Ascending aorta (tissue), 2 donors: ENCODE data around the gene PDSS2. TPM values are rescaled to one million over a fixed set of nuclear protein-coding genes. Genes with fewer than 3 reads are reported as not detected.
"Not testable (repeated sequence)": the region's sequence is repeated elsewhere in the genome, so short reads cannot be mapped to it uniquely, and the experiment has no call there.

Experiments used
- DNase-seq, 2 donors: peaks; one replicate each; pipeline ENCODE4 v3.0.0-alpha.2; 2019; ENCODE audit warnings: low spot score in 2 of 2
- H3K27ac ChIP-seq, 2 donors: fragments of 200-600 bp; sonication (generic); one replicate each; pipeline ENCODE4 v1.5.1; 2016 to 2017; ENCODE audit warnings: mild to moderate bottlenecking in 1 of 2
- H3K27me3 ChIP-seq: fragments of 200-600 bp; sonication (generic); one replicate; pipeline ENCODE4 v1.5.1; 2017
- H3K36me3 ChIP-seq, 2 donors: fragments of 200-600 bp; sonication (generic); one replicate each; pipeline ENCODE4 v1.5.1; 2016
- H3K4me1 ChIP-seq, 2 donors: fragments of 200-600 bp; sonication (generic); one replicate each; pipeline ENCODE4 v1.5.1; 2016 to 2017; ENCODE audit warnings: mild to moderate bottlenecking in 1 of 2
- H3K4me3 ChIP-seq, 2 donors: fragments of 200-600 bp; sonication (generic); one replicate each; pipeline ENCODE4 v1.5.1; 2016 to 2017; ENCODE audit warnings: mild to moderate bottlenecking in 1 of 2
- H3K9me3 ChIP-seq, 2 donors: fragments of 200-600 bp; sonication (generic); one replicate each; pipeline ENCODE4 v1.5.1; 2016
- intact Hi-C: fragments of 100-400 bp; cut with DNase I; formaldehyde crosslinking; loops from one replicate; pipeline ENCODE4 v1.15.1; 2023
- total RNA-seq: library from RNA; depleted of rRNA; stranded (reverse); fragments of >200 nt; gene quantifications from one replicate; pipeline ENCODE4 v1.1.0, GENCODE V29; 2016
- TF ChIP-seq, protein P1 (sequence below), 3 experiments: fragments of 200-600 bp in 2 of 3; fragments of 450-650 bp in 1 of 3; sonication (generic) in 2 of 3; IDR thresholded peaks; one replicate each; pipeline ENCODE4 v1.5.1; 2016 to 2019; ENCODE audit warnings: antibody characterized with exemption in 3 of 3, mild to moderate bottlenecking in 1 of 3, moderate library complexity in 1 of 3

The PDSS2 gene
- total RNA-seq, 1 donor from 2014 or later, result 0.85 TPM

DNA sequence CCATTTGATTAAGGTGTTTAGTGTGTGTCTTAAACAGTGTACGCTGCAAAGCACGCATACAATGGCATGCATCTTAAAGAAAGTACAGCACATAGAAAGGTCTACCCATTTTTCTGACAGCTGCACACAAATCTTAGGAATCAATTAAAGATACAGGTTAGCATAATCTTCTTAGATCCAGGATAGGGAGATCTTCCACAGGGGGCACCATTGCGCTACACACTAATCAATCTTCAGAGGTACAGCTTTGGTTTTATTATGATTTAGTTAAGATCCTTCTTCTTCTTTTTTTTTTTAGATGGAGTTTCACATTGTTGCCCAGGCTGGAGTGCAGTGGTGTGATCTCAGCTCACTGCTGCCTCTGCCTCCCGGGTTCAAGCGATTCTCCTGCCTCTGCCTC is 280.4 kb downstream of the PDSS2 start:
- Histone ChIP-seq H3K4me1 (no peaks in the 10 kb centered on the region), H3K27me3 (no peaks in the 10 kb centered on the region), H3K36me3 (no peaks in the 10 kb centered on the region), H3K4me3 (no peak overlapping the region), H3K9me3 (no peaks in the 10 kb centered on the region), H3K27ac (no peak overlapping the region)
- intact Hi-C loops, result no loop called here
- TF ChIP-seq, protein P1, sequence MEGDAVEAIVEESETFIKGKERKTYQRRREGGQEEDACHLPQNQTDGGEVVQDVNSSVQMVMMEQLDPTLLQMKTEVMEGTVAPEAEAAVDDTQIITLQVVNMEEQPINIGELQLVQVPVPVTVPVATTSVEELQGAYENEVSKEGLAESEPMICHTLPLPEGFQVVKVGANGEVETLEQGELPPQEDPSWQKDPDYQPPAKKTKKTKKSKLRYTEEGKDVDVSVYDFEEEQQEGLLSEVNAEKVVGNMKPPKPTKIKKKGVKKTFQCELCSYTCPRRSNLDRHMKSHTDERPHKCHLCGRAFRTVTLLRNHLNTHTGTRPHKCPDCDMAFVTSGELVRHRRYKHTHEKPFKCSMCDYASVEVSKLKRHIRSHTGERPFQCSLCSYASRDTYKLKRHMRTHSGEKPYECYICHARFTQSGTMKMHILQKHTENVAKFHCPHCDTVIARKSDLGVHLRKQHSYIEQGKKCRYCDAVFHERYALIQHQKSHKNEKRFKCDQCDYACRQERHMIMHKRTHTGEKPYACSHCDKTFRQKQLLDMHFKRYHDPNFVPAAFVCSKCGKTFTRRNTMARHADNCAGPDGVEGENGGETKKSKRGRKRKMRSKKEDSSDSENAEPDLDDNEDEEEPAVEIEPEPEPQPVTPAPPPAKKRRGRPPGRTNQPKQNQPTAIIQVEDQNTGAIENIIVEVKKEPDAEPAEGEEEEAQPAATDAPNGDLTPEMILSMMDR (IDR thresholded peaks at IDR 0.05), result no peak
- no peak for DNase-seq

DNA sequence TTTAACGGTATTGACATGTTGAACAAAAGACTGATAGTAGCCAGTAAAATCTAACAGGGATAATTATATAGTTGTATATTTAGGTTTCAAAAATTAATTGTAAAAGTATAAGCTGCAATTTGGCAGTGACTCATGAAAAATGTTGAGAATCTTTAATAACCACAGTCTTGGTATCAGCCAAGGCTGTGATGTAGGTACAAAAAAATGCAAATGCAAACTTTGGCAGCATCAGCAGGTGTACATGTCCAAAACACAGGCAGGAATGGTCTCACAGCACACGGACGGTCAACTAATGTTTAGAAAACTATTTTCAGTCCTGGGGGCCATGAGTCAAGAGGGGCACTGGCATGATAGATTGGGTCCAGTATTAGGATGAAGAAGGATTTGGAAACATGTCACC is 285.6 kb downstream of the PDSS2 start:
- H3K4me3 ChIP-seq, result no peak overlapping the region
- H3K27me3 ChIP-seq, result no peaks in the 10 kb centered on the region
- H3K9me3 ChIP-seq, result no peaks in the 10 kb centered on the region
- H3K36me3 ChIP-seq, result no peaks in the 10 kb centered on the region
- TF ChIP-seq, protein P1 (IDR thresholded peaks at IDR 0.05), result no peak
- DNase-seq, result no peak
- intact Hi-C loops, result no loop called here
- no peak overlapping the region for H3K27ac ChIP-seq
- H3K4me1 ChIP-seq, result no peaks in the 10 kb centered on the region

DNA sequence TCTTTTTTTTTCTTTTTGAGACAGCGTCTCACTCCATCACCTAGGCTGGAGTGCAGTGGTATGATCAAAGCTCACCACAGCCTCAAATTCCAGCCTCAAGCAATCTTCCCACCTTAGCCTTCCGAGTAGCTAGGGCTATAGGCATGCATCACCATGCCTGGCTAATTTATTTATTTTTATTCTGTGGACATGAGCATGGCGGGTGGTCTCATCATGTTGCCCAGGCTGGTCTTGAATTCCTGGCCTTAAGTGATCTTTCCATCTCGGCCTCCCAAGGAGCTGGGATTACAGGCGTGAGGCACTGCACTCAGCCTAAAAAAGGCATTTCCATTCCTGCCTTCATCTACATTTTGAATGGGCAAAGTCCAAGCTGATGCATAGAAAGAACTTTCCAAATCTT is 287.9 kb downstream of the PDSS2 start:
- intact Hi-C loops, result no loop called here

DNA sequence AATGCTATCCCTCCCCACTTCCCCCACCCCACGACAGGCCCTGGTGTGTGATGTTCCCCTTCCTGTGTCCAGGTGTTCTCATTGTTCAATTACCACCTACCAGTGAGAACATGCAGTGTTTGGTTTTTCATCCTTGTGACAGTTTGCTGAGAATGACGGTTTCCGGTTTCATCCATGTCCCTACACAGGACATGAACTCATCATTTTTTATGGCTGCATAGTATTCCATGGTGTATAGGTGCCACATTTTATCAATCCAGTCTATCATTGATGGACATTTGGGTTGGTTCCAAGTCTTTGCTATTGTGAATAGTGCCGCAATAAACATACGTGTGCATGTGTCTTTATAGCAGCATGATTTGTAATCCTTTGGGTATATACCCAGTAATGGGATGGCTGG is 295.1 kb downstream of the PDSS2 start:
- H3K36me3 ChIP-seq, DNase-seq, H3K27ac ChIP-seq, H3K9me3 ChIP-seq, intact Hi-C loops, H3K27me3 ChIP-seq, H3K4me1 ChIP-seq, H3K4me3 ChIP-seq: not testable (repeated sequence)

More for the DNA sequence above, 287.9 kb downstream of the PDSS2 start:
- Histone ChIP-seq H3K27ac (no peak overlapping the region), H3K4me3 (no peak overlapping the region), H3K27me3 (no peaks in the 10 kb centered on the region), H3K4me1 (no peaks in the 10 kb centered on the region), H3K9me3 (no peaks in the 10 kb centered on the region), H3K36me3 (no peaks in the 10 kb centered on the region)
- TF ChIP-seq, protein P1 (IDR thresholded peaks at IDR 0.05), result no peak
- DNase-seq, result no peak

DNA sequence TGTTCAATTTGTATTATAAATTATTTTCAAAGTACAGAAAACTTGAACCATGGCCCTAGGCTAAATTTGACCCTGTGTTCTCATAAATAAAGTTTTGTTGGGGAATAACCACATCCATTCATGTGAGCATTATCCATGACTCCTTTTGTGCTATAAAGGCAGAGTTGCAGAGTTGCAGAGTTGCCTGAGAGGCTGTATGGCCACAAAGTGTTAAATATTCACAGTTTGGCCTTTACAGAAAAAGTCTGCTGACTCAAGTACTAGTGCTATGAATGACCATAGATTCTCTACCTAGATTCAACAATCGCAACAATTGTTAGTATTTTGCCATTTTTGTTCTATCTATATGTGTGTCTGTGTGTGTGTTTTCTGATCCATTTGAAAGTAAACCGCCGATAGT is 297.8 kb downstream of the PDSS2 start:
- intact Hi-C loops, result no loop called here
- Histone ChIP-seq H3K27me3 (no peaks in the 10 kb centered on the region), H3K36me3 (no peaks in the 10 kb centered on the region), H3K27ac (no peak overlapping the region), H3K4me3 (no peak overlapping the region), H3K9me3 (no peaks in the 10 kb centered on the region), H3K4me1 (no peaks in the 10 kb centered on the region)
- TF ChIP-seq, protein P1 (IDR thresholded peaks at IDR 0.05), result no peak
- no peak for DNase-seq

DNA sequence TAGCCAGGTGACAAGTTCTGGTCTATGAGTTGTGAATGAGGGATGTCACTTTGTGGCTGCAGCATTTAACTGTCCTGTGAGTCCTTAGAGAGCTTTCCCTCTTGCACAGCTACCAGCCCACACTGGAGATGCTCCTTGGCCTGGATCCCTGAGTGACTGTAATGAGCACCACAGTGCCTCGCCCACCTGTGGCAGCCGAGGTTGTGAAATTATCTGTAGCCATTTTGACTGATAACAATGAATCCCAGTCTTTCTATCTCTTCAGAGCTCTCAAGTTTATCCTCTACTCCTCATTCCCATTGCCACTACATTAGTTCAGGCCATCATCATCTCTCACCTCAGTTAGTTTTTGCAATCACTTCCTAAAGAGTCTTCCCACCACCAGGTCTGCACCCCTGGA is 302.7 kb downstream of the PDSS2 start:
- Histone ChIP-seq H3K4me1 (no peaks in the 10 kb centered on the region), H3K4me3 (no peak overlapping the region), H3K27me3 (no peaks in the 10 kb centered on the region), H3K36me3 (no peaks in the 10 kb centered on the region), H3K27ac (no peak overlapping the region), H3K9me3 (no peaks in the 10 kb centered on the region)
- no peak for DNase-seq
- intact Hi-C loops, result no loop called here
- TF ChIP-seq, protein P1 (IDR thresholded peaks at IDR 0.05), result no peak
